ENCODE measurements around the gene CAMK1G.

Gene CAMK1G

DNA sequence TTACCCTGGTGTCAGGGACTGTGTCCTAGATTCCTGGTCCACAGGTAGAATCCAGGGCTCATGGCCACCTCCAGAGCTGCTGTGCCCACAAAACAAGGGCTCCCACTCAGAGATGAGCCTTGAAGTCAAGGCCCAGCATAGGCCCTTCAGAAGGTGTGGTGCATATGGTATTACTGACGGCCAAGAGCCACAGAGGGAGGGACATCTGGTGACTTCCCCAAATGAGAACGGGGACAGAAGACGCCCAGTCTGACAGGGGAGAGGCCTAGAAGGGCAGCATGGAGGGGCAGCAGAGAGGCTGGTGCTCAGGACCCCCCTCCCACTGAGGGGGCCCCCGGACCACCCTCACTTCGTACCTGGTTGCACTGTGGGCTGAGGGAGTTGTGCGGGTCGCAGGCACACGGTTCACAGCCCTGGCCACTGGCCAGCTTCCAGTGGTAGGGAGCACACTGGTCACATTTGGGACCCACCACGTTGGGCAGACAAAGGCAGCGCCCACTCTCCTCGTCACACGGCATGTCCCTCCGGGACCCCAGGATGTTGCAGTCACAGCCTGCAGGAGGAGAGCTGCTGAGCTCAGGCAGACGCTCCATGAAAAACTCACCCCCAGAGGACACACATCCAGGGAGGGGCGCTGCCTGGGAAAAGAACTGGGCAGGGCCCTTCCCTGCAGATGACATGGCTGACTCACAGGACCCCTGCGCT lies 43.7 kb downstream of the CAMK1G start:
- H3K4me3 ChIP-seq: no peak overlapping the region
- TF ChIP-seq, protein P1, sequence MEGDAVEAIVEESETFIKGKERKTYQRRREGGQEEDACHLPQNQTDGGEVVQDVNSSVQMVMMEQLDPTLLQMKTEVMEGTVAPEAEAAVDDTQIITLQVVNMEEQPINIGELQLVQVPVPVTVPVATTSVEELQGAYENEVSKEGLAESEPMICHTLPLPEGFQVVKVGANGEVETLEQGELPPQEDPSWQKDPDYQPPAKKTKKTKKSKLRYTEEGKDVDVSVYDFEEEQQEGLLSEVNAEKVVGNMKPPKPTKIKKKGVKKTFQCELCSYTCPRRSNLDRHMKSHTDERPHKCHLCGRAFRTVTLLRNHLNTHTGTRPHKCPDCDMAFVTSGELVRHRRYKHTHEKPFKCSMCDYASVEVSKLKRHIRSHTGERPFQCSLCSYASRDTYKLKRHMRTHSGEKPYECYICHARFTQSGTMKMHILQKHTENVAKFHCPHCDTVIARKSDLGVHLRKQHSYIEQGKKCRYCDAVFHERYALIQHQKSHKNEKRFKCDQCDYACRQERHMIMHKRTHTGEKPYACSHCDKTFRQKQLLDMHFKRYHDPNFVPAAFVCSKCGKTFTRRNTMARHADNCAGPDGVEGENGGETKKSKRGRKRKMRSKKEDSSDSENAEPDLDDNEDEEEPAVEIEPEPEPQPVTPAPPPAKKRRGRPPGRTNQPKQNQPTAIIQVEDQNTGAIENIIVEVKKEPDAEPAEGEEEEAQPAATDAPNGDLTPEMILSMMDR (IDR thresholded peaks at IDR 0.05): no peak
- no peak overlapping the region for H3K27ac ChIP-seq
- no peak for DNase-seq (ENCODE audit: low spot score)

DNA sequence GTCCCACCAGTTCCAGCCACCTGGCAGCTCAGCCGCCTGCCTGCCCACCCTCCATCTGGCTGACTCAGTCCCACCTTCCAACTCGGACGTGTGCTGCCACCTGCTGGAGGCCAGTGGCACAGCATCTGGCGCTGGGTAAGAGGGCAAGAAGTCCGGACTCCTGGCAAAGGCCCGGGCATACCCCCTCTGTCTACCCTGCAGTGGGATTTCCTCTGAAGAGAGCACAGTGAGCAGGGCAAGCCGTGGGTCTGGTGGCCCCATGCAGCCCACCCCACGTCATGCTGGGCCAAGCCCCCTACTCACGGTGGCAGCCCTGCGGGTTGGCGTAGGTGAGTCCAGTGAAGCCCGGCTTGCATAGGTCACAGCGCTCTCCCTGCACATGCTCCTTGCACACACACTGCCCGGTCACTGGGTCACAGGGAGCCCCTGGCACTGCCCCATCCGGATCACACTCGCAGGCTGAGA lies 44.2 kb downstream of the CAMK1G start:
- H3K4me3 ChIP-seq: no peak overlapping the region
- no peak for DNase-seq (ENCODE audit: low spot score)
- H3K27ac ChIP-seq: no peak overlapping the region
- TF ChIP-seq, protein P1 (IDR thresholded peaks at IDR 0.05): peak; percentile 96

DNA sequence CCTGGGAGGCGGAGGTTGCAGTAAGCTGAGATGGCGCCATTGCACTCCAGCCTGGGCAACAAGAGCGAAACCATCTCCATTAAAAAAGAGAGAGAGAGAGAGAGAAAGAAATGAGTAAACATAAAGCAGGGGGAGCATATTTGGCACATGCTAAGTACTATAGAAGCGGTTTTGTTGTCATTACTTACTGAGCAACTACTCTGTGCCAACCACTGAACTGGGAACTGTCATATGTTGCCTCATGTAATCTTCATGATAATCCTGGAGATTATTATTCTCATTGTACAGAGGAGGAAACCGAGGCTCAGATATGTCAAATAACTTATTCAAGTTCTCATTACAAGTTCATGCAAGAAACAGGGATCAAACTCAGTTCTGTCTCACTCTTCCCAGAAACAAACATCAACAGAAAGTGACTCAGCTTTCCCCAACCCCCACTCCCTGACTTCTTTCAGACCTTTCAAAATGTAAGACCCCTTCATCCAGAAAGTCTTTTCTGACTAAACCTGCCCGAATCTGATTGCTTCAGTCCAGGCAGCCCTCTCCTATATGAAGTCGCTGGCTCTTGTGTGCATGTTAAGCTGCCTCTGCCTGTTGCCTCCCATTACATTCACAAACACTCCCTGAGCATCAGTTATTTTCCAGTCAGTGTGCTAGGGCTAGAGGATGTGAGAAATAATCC lies 45.2 kb downstream of the CAMK1G start:
- Histone ChIP-seq H3K27ac (no peak overlapping the region), H3K4me3 (no peak overlapping the region)
- DNase-seq (ENCODE audit: low spot score): no peak
- TF ChIP-seq, protein P1 (IDR thresholded peaks at IDR 0.05): no peak

DNA sequence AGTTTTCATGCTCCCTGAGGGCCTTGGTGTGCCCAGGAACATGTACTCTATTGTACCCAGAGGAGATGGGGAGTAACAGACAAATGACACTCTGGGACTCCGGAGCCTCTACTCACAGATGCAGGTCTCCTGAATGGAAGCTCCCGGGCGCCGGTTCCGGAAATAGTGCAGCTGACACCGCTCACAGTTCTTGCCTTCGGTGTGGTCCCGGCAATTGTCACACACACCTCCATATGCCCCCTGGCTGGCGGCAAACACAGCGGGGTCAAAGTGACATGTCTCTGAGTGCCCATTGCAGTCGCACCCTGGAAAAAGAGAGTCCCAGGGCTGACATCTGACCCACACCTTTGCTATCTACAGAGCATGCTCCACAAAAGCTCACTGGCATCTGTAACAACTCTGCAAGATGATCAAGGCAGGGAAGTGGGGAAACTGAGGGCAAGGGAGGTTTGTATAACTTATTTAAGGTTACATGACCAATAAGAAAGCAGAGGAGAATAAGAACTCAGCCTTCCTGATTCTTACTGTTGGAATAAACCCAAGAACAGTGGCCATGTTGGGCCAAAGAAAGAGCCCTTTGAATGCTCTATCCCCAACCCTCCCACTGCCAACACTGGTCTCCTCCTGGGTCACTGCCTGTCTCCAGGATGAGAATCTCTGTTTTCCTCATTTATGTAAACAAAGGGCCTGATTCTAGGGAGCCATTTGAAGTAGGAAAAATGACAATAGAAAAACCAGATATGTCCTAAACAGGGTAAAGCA lies 46.3 kb downstream of the CAMK1G start:
- H3K4me3 ChIP-seq: no peak overlapping the region
- DNase-seq (ENCODE audit: low spot score): no peak
- TF ChIP-seq, protein P1 (IDR thresholded peaks at IDR 0.05): no peak
- H3K27ac ChIP-seq: no peak overlapping the region

DNA sequence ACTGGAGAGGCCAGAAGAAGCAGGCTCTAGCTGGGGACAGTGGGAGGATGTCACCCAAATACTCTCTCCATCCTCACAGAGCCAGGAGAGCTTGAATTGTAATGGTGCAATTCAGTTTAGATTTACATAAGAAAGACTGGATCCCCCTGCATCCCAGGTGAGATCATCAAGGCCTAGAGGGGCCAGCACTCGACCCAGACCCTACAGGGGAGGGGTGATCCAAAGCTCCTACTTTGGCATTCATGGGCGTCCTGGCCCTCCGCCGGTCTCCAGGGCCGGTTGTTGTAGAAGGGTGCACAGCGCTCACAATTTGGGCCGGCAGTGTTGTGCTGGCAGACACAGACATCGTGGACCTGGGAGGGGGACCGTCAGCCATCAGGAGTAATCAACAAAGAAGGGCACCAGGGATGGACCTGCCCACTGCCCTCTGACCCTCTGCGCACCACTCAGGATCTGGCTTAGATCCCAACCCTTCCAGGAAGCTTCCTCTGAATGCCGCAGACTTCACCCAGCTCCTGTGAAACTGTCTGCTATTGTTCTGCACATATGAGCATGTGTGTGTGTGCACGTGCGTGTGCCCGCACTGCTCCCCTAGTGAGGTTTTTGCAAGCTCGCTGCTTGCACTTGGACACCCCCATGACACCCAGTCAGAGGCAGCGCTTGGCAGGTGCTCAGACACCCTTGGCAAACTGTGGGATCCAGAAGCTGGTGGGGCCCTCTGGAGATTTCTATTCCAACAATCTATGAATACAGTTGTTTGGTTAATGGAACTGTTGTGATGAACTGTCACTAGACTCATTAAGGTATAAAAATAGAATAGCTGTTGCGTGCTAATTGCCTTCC lies 47.1 kb downstream of the CAMK1G start:
- TF ChIP-seq, protein P1 (IDR thresholded peaks at IDR 0.05): no peak
- no peak overlapping the region for H3K27ac ChIP-seq
- DNase-seq (ENCODE audit: low spot score): no peak
- H3K4me3 ChIP-seq: no peak overlapping the region

DNA sequence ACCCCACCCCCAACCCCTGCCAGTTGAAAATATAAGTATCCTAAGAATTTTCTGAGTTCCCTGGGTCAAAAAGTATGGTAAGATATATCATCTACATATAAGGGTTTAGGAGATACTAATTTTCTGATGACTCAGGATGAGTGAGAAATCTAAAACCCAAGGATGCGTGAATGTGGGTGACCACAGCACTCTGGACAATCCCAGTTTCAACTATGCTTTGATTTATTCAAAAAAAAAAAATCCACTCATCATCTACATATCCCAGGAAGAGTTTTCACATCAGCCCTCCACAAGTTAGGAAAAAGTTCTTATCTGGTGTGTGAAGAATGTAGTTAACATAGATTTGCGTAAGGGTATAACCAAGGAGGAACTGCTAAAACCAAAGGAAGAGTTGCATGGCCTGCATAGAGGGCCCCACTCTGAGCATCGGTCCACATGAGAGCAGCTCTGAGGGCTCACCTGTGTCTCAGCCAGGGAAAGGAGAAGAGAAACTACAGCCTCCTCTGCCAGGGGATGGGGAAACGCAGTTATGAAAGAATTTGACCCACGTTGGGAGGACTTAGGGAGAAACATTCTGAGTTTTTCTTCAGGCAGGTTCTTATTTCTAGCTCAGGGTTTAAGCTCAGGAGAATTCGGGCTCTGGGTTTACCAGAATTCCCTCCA lies 50.0 kb downstream of the CAMK1G start:
- H3K4me3 ChIP-seq: no peak overlapping the region
- TF ChIP-seq, protein P1 (IDR thresholded peaks at IDR 0.05): no peak
- no peak overlapping the region for H3K27ac ChIP-seq
- DNase-seq (ENCODE audit: low spot score): no peak

All from coronary artery (tissue), 2 donors.